ENCODE results near the gene PAK3.

The PAK3 gene

DNA sequence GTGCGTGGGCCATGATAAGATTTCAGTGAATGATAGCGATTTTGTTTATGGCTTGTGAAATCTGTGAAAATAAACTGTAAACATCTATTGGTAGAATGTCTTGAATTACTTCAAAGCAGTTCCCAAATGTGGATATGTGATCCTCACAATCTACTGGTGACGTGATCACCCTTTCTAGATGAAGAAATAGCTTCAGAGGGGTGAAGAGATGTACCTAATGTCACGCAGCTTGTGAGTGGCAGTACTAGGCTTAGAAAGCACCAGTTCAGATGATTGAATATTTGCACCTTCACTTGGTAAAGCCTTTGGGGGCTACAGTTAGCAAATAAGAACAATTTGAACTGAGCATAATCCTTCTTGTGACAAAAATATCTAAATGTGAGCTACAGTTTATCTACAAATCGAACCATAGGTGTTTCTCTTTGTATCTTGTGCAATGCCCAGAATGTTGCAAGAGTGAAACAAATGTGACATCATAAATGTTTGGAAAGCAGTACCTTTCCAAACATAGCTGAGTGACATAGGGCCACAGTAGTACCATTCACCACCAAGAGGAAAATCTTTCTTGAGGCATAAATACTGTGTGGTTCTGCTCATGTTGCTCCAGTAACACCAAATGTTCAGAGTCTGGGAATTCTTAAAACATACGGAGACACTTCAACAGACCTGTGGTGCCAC is 14.2 kb downstream of the PAK3 start:
- no peaks in the 10 kb centered on the region for H3K4me1 Mint-ChIP-seq
- H3K4me3 Mint-ChIP-seq, result no peak overlapping the region
- no peaks in the 10 kb centered on the region for H3K27me3 Mint-ChIP-seq
- H3K27ac Mint-ChIP-seq (ENCODE audit: low read depth), result no peak overlapping the region
- H3K36me3 Mint-ChIP-seq (ENCODE audit: insufficient read depth), result no peaks in the 10 kb centered on the region
- no peaks in the 10 kb centered on the region for H3K9me3 Mint-ChIP-seq
- DNase-seq (ENCODE audit: low spot score in 2 of 2) (no peak), ATAC-seq (replicated peaks; ENCODE audit: extremely low read depth, poor library complexity, severe bottlenecking) (no peak)

DNA sequence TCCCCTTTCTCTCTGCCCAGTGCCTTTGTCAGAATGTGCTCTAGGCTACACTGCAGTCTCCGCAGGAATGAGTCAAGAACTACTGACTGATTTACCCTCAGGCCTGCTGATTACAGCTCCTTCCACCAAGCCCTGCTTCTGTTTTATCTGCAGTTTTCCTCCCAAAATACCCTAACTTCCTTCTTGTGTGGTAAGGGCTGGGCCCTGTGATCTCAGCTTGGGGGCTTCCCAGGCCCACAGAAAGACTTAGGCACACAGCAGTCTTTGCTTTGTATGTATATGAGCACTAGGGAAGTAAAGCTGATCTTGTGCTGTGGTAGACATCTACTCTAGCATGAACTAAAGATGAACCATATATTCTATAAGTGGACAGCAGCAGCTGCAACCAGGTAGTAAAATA is 18.8 kb downstream of the PAK3 start:
- Mint-ChIP-seq H3K27me3 (no peaks in the 10 kb centered on the region), H3K9me3 (no peaks in the 10 kb centered on the region), H3K36me3 (ENCODE audit: insufficient read depth) (no peaks in the 10 kb centered on the region), H3K27ac (ENCODE audit: low read depth) (no peak overlapping the region), H3K4me1 (no peaks in the 10 kb centered on the region), H3K4me3 (no peak overlapping the region)
- DNase-seq (ENCODE audit: low spot score in 2 of 2) (no peak), ATAC-seq (replicated peaks; ENCODE audit: extremely low read depth, poor library complexity, severe bottlenecking) (no peak)

DNA sequence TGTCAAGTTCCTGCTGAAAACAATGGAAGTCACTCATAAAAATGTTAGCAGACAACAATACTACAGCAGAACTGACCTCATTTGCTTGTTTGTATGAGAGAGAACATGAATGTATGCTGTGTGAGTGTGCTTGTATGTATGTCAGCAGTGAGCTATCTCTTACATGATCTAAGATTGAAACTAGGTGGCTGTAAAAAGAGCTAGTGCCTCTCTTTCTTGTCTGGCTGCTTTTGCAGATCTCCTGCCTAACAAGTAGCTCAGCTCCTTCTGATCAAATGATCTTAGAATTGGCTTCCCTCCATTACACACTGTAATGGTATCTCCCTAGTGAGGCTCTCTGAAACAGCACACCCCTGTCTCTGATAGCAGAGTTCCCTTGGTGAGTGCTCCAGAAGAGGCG is 20.7 kb downstream of the PAK3 start:
- no peak for ATAC-seq (replicated peaks; ENCODE audit: extremely low read depth, poor library complexity, severe bottlenecking)
- Mint-ChIP-seq H3K27me3 (no peaks in the 10 kb centered on the region), H3K36me3 (ENCODE audit: insufficient read depth) (no peaks in the 10 kb centered on the region), H3K27ac (ENCODE audit: low read depth) (no peak overlapping the region), H3K9me3 (no peaks in the 10 kb centered on the region), H3K4me1 (no peaks in the 10 kb centered on the region), H3K4me3 (no peak overlapping the region)
- DNase-seq (ENCODE audit: low spot score in 2 of 2), result no peak

DNA sequence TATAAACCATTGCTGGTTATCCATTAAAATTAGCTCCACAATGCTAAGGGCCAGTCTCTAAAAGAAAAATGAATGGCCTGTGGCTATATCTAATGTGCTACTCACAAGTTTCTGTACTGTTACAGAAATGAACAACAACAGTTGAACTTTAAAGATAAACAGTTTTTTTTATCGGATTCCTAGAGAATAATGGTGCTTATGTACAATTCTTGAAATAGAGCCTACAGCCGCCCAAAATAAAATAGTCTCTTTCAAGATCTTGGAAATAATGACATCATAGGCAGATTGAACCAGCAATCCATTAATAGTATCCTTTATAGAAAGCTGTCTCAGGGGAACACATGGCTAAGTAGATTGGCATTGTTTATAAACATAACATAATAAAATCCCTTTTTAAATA is 23.4 kb downstream of the PAK3 start:
- Mint-ChIP-seq H3K4me3 (no peak overlapping the region), H3K27me3 (no peaks in the 10 kb centered on the region), H3K36me3 (ENCODE audit: insufficient read depth) (no peaks in the 10 kb centered on the region), H3K27ac (ENCODE audit: low read depth) (no peak overlapping the region), H3K9me3 (no peaks in the 10 kb centered on the region), H3K4me1 (peaks cover 5% of the 10 kb centered on the region)
- DNase-seq (ENCODE audit: low spot score in 2 of 2), result no peak
- ATAC-seq (replicated peaks; ENCODE audit: extremely low read depth, poor library complexity, severe bottlenecking), result no peak

DNA sequence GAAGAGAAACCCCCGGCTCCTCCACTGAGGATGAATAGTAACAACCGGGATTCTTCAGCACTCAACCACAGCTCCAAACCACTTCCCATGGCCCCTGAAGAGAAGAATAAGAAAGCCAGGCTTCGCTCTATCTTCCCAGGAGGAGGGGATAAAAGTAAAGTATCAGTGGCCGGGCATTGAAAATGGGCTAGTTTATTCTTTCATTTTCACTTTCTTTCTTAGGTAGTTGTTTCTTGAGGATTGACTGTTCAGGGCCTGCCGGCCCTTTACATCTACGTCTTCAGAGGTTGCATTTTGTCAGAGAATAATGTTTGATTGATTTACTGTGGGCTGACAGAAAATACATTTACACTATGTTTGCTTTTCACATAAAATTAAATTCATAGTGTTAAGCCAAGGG is 27.1 kb downstream of the PAK3 start:
- H3K27me3 Mint-ChIP-seq, result no peaks in the 10 kb centered on the region
- H3K9me3 Mint-ChIP-seq, result no peaks in the 10 kb centered on the region
- peaks cover 5% of the 10 kb centered on the region for H3K4me1 Mint-ChIP-seq
- H3K27ac Mint-ChIP-seq (ENCODE audit: low read depth), result peak overlapping the region; percentile 86
- H3K4me3 Mint-ChIP-seq, result peak overlapping the region; percentile 78
- no peaks in the 10 kb centered on the region for H3K36me3 Mint-ChIP-seq (ENCODE audit: insufficient read depth)
- DNase-seq (ENCODE audit: low spot score in 2 of 2), result no peak
- peak; percentile 43 for ATAC-seq (replicated peaks; ENCODE audit: extremely low read depth, poor library complexity, severe bottlenecking)

DNA sequence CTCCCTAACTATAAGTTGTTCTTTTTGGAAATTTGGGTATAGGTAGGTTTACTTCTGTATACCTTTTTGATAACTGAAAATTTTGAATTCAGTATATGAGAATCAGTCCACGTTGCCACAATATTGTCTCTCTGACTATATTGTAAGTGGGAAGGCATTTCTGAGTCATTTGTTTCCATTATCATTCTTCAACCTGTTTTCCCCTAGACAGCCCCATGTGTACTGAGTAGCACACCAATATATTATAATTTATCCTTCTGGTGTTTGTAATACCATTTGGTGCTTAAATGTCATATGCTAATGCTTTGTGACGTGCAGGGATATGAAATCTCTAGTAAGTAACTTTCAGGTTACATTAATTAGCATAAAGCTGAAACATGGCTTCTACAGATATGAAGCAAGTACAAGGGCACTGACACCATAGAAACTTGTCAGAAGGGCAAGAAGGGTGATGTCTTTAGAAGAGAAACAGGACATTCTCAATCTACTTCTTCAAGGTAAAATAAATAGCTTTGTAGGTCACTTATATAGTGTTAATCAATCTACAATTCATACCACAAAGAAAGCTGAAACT is 27.7 kb downstream of the PAK3 start:
- Mint-ChIP-seq H3K4me1 (peaks cover 5% of the 10 kb centered on the region), H3K36me3 (ENCODE audit: insufficient read depth) (no peaks in the 10 kb centered on the region), H3K9me3 (no peaks in the 10 kb centered on the region), H3K4me3 (peak overlapping the region; percentile 78), H3K27me3 (no peaks in the 10 kb centered on the region), H3K27ac (ENCODE audit: low read depth) (peak overlapping the region; percentile 86)
- DNase-seq (ENCODE audit: low spot score in 2 of 2) (no peak), ATAC-seq (replicated peaks; ENCODE audit: extremely low read depth, poor library complexity, severe bottlenecking) (no peak)

DNA sequence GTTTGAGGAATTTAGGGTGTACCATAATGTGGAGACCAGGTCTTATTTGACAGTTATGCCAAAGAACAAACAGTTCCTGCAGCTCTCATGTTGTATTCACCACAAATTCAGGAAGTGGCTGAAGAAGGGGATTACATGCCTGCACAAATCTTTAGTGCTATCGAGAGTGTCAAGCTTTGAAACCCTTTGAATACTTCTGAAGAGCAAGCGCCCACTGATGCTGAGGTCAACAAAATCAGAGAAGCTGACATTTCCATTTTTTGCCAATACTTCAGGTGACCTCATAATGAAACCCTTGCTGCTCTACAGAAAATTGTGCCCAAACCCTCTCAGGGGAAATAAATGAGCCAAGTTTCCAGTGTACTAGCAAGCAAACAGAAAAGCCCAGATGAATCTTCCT is 28.4 kb downstream of the PAK3 start:
- Mint-ChIP-seq H3K27ac (ENCODE audit: low read depth) (no peak overlapping the region), H3K4me1 (peaks cover 5% of the 10 kb centered on the region), H3K36me3 (ENCODE audit: insufficient read depth) (no peaks in the 10 kb centered on the region), H3K4me3 (no peak overlapping the region), H3K9me3 (no peaks in the 10 kb centered on the region), H3K27me3 (no peaks in the 10 kb centered on the region)
- DNase-seq (ENCODE audit: low spot score in 2 of 2) (no peak), ATAC-seq (replicated peaks; ENCODE audit: extremely low read depth, poor library complexity, severe bottlenecking) (no peak)

DNA sequence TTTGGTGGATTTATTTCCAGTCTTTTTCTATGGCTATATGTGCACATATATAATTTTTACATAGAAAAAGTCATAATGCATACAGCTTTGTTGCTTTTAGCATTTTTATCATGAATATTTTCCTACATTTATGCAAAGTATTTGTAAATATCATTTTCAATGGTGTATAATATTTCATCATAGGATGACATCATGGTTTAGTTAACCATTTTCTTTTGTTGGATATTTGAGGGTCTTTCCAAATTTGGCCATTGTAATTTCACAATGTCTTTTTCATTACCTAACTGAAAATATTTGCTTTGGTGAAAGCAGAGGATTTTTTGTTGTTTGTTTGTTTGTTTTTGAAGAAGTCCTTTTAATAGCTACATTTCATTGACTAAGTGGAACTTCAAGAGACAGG is 31.0 kb downstream of the PAK3 start:
- DNase-seq (ENCODE audit: low spot score in 2 of 2) (no peak), ATAC-seq (replicated peaks; ENCODE audit: extremely low read depth, poor library complexity, severe bottlenecking) (no peak)
- Mint-ChIP-seq H3K27me3 (no peaks in the 10 kb centered on the region), H3K4me1 (peaks cover 5% of the 10 kb centered on the region), H3K9me3 (no peaks in the 10 kb centered on the region), H3K4me3 (no peak overlapping the region), H3K36me3 (ENCODE audit: insufficient read depth) (no peaks in the 10 kb centered on the region), H3K27ac (ENCODE audit: low read depth) (no peak overlapping the region)

DNA sequence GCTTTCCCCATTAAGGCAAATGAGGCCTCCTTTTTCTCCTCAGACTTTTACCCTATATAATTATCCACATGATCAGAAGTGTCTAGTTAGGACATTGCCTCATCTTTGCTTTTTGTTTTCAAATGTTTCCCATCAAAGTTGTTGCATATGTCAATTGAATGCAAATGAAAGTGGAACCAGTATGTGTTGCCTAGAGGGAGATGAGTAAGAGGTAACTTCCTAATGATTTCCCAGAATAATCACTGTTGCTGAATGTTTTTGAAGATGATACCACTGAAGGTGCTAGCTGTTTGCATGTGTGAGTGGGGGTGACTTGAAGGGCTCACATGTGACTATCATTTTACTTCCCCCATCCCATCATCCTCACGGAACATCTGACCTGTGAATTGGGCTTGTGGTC is 33.9 kb downstream of the PAK3 start:
- no peaks in the 10 kb centered on the region for H3K36me3 Mint-ChIP-seq (ENCODE audit: insufficient read depth)
- no peaks in the 10 kb centered on the region for H3K4me1 Mint-ChIP-seq
- DNase-seq (ENCODE audit: low spot score in 2 of 2), result no peak
- no peak overlapping the region for H3K4me3 Mint-ChIP-seq
- H3K9me3 Mint-ChIP-seq, result no peaks in the 10 kb centered on the region
- H3K27ac Mint-ChIP-seq (ENCODE audit: low read depth), result no peak overlapping the region
- ATAC-seq (replicated peaks; ENCODE audit: extremely low read depth, poor library complexity, severe bottlenecking), result no peak
- no peaks in the 10 kb centered on the region for H3K27me3 Mint-ChIP-seq

DNA sequence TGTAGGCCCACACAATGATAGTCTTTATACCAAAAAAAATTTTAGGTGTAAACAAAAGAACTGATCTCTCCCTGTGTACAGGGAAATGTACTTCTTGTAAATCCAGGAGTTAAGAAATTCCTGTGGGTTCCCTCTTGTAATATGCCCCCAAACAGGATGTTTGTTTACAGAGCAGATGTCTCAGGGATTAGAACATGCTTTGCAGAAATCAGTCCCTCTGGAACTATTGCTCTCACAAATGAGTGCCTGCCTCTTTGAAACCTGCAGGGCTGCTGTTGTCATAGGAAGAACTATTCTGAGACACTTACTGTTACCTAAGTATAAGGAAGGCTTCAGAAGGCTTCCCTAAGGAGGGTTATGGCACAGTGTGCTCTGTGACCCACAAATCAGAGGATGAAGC is 35.6 kb downstream of the PAK3 start:
- Mint-ChIP-seq H3K27ac (ENCODE audit: low read depth) (no peak overlapping the region), H3K27me3 (no peaks in the 10 kb centered on the region), H3K9me3 (no peaks in the 10 kb centered on the region), H3K4me1 (no peaks in the 10 kb centered on the region), H3K4me3 (no peak overlapping the region), H3K36me3 (ENCODE audit: insufficient read depth) (no peaks in the 10 kb centered on the region)
- no peak for ATAC-seq (replicated peaks; ENCODE audit: extremely low read depth, poor library complexity, severe bottlenecking)
- no peak for DNase-seq (ENCODE audit: low spot score in 2 of 2)

DNA sequence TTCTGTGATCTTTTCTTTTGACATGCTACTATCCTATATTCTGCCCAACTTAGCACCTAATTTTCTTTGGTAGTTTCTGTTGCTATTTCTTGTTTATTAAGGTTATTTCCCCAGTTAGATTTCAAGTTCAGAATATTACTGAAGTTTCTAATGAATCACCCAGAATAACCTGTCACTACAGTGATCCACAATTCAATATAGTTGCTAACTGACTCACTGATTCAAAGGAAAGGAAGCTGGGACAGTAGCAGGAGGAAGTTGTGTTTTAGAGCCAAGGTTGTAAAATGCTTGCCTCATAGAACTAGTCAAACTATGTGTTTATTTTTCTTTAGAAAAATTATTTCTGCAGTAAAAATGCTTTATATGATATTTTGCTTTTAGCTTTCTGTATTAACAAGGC is 37.4 kb downstream of the PAK3 start:
- H3K36me3 Mint-ChIP-seq (ENCODE audit: insufficient read depth), result no peaks in the 10 kb centered on the region
- DNase-seq (ENCODE audit: low spot score in 2 of 2) (no peak), ATAC-seq (replicated peaks; ENCODE audit: extremely low read depth, poor library complexity, severe bottlenecking) (no peak)
- H3K4me3 Mint-ChIP-seq, result no peak overlapping the region
- H3K4me1 Mint-ChIP-seq, result no peaks in the 10 kb centered on the region
- H3K27ac Mint-ChIP-seq (ENCODE audit: low read depth), result no peak overlapping the region
- H3K9me3 Mint-ChIP-seq, result no peaks in the 10 kb centered on the region
- H3K27me3 Mint-ChIP-seq, result no peaks in the 10 kb centered on the region

DNA sequence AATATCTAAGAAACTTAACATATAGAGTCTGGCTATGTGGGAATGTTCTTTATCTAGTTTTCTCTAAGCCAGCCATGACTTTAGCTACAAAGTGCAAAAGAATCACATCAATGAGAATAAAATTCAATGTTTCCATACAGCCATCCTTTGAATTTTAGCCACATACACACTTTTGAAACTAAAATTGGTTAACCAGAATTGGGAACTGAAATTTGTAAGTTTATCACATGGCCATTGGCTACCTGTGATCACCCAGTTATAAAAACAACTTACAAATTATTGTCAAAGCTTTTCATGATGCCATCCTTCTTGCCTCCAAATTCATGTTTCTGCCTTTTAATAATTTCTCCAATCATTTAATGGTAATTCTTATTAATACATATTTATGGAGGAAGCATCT is 49.9 kb downstream of the PAK3 start:
- ATAC-seq (replicated peaks; ENCODE audit: extremely low read depth, poor library complexity, severe bottlenecking) (no peak), DNase-seq (ENCODE audit: low spot score in 2 of 2) (no peak)
- Mint-ChIP-seq H3K4me3 (no peak overlapping the region), H3K27me3 (peaks cover 9% of the 10 kb centered on the region), H3K4me1 (no peaks in the 10 kb centered on the region), H3K9me3 (no peaks in the 10 kb centered on the region), H3K36me3 (ENCODE audit: insufficient read depth) (no peaks in the 10 kb centered on the region), H3K27ac (ENCODE audit: low read depth) (no peak overlapping the region)

DNA sequence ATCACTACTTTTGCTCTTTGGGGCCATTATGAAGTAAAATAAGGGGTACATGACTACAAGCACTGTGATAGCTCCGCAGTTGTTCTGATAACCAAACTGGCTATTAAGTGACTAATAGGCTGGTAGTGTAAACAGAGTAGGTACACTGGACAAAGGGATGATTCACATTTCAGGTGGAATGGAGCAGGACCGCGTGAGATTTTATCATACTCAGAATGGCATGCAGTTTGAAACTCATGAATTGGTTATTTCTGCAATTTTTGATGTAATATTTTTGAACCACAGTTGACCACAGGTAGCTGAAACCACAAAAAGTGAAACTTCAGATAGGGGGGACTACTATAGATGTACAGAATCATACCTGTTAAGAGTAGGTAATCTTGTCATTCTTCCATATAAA is 55.8 kb downstream of the PAK3 start:
- Mint-ChIP-seq H3K4me1 (no peaks in the 10 kb centered on the region), H3K27me3 (peaks cover under 1% of the 10 kb centered on the region)

More for the DNA sequence above, 55.8 kb downstream of the PAK3 start:
- Mint-ChIP-seq H3K27ac (ENCODE audit: low read depth) (no peak overlapping the region), H3K4me3 (no peak overlapping the region), H3K36me3 (ENCODE audit: insufficient read depth) (no peaks in the 10 kb centered on the region), H3K9me3 (no peaks in the 10 kb centered on the region)
- DNase-seq (ENCODE audit: low spot score in 2 of 2) (no peak), ATAC-seq (replicated peaks; ENCODE audit: extremely low read depth, poor library complexity, severe bottlenecking) (no peak)
